Activated B cell treated with CpG ODN at 0.5 μM for 24 hours (primary cell): ENCODE data around the gene ITLN1. TPM values are rescaled to one million over a fixed set of nuclear protein-coding genes. Genes with fewer than 3 reads are reported as not detected.

ENCODE experiments used
- ATAC-seq: fragments of 200-7000 bp; cut with Tn5 transposase; one replicate; pipeline ENCODE4 v1.10.0; 2021; ENCODE audit warnings: low read depth, mild to moderate bottlenecking, moderate library complexity
- CTCF ChIA-PET: fragments of 350-600 bp; sonication (Branson Sonifier 250); formaldehyde crosslinking; loops from one replicate; lab custom pipeline; 2021; ENCODE audit warnings: antibody characterized with exemption; lab: Charles Lee
- POLR2A ChIA-PET: fragments of 350-600 bp; sonication (Branson Sonifier 250); formaldehyde crosslinking; loops from one replicate; lab custom pipeline; 2021; ENCODE audit warnings: antibody characterized with exemption; lab: Charles Lee
- DNase-seq: peaks from one replicate; pipeline ENCODE4 v3.0.0; 2022
- H3K27ac Mint-ChIP-seq: one replicate; pipeline ENCODE4 v1.8.0; 2020; ENCODE audit warnings: mixed read lengths
- H3K27me3 Mint-ChIP-seq: one replicate; pipeline ENCODE4 v1.8.0; 2021; ENCODE audit warnings: mixed read lengths
- H3K36me3 Mint-ChIP-seq: one replicate; pipeline ENCODE4 v1.8.0; 2021; ENCODE audit warnings: low read depth, mixed read lengths
- H3K4me1 Mint-ChIP-seq: one replicate; pipeline ENCODE4 v1.8.0; 2021; ENCODE audit warnings: mixed read lengths
- H3K4me3 Mint-ChIP-seq: one replicate; pipeline ENCODE4 v1.8.0; 2020; ENCODE audit warnings: mild to moderate bottlenecking, mixed read lengths
- H3K9me3 Mint-ChIP-seq: one replicate; pipeline ENCODE4 v1.8.0; 2020; ENCODE audit warnings: mixed read lengths
- intact Hi-C: fragments of 100-400 bp; cut with micrococcal nuclease; formaldehyde crosslinking; loops from one replicate; pipeline ENCODE4 v1.15.1; 2024
- total RNA-seq: library from RNA; stranded (reverse); gene quantifications from 2 replicates; pipeline ENCODE4 v1.2.3, GENCODE V29; 2022
- TF ChIP-seq, protein P1 (sequence below): fragments of 200-600 bp; IDR thresholded peaks from one replicate; pipeline ENCODE4 v1.8.0; 2022; ENCODE audit warnings: antibody characterized with exemption, mild to moderate bottlenecking

Gene ITLN1
- total RNA-seq, 1 donor from 2014 or later: not detected

- ATAC-seq (no peak), DNase-seq (no peak)
- TF ChIP-seq, protein P1, sequence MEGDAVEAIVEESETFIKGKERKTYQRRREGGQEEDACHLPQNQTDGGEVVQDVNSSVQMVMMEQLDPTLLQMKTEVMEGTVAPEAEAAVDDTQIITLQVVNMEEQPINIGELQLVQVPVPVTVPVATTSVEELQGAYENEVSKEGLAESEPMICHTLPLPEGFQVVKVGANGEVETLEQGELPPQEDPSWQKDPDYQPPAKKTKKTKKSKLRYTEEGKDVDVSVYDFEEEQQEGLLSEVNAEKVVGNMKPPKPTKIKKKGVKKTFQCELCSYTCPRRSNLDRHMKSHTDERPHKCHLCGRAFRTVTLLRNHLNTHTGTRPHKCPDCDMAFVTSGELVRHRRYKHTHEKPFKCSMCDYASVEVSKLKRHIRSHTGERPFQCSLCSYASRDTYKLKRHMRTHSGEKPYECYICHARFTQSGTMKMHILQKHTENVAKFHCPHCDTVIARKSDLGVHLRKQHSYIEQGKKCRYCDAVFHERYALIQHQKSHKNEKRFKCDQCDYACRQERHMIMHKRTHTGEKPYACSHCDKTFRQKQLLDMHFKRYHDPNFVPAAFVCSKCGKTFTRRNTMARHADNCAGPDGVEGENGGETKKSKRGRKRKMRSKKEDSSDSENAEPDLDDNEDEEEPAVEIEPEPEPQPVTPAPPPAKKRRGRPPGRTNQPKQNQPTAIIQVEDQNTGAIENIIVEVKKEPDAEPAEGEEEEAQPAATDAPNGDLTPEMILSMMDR: no peak
- H3K4me3 Mint-ChIP-seq: no peak overlapping the region
- no peaks in the 10 kb centered on the region for H3K9me3 Mint-ChIP-seq
- no peak overlapping the region for H3K27ac Mint-ChIP-seq
- ChIA-PET CTCF (interaction anchor here (0.6 to 0.9 kb wide), 2 partner anchors 14 to 43 kb away, joined by 3 read pairs; partner anchors contain the start of gene ITLN2), POLR2A (no interaction called here)
- no peaks in the 10 kb centered on the region for H3K4me1 Mint-ChIP-seq
- H3K36me3 Mint-ChIP-seq: no peaks in the 10 kb centered on the region
- intact Hi-C loops: no loop called here
- H3K27me3 Mint-ChIP-seq: peaks cover 5% of the 10 kb centered on the region
Measured at GRCh38 chr1:160911925-160912324, 26.9 kb upstream of the ITLN1 start.

DNA sequence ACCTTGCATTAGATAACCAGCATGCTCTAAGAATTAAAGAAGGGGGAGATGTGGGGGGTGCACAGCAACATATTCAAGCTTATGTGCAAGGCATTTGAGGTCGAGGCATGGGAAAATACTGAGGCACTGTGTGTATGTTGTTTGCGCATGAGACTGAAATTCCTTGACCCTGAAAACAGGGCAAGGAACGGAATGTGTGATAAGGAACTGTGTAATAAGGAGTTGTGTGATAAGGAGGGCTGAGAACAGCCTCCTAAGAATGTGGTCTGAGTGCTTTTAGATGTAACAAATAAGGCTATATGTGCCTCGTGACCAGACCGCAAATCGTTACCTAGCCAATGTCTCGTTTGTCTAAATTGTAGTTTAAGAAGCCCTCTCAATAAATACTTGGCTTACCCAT lies 26.5 kb upstream of the ITLN1 start:
- CTCF ChIA-PET: no interaction called here

DNA sequence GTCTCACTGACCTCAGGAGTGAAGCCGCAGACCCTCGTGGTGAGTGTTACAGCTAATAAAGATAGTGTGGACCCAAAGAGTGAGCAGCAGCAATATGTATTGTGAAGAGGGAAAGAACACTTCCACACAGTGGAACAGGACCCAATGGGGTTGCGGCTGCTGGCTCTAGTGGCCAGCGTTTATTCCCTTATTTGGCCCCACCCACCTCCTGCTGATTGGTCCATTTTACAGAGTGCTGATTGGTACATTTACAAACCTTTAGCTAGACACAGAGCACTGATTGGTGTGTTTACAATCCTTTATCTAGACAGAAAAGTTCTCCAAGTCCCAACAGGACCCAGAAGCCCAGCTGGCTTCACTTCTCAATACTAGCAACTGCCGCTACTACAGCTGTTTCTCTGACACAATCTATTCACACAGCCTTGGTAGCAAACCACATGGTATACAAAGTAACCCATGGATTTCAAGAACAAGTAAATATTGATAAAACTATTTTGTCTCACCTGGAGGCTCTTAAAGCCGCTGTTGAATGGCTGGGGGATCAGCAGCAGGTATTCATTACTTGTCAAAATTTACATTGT lies 25.3 kb upstream of the ITLN1 start:
- Mint-ChIP-seq H3K9me3 (no peaks in the 10 kb centered on the region), H3K4me3 (no peak overlapping the region), H3K36me3 (no peaks in the 10 kb centered on the region), H3K27me3 (peaks cover 5% of the 10 kb centered on the region), H3K27ac (no peak overlapping the region), H3K4me1 (no peaks in the 10 kb centered on the region)
- intact Hi-C loops: no loop called here
- DNase-seq (no peak), ATAC-seq (no peak)
- ChIA-PET POLR2A (no interaction called here), CTCF (no interaction called here)
- TF ChIP-seq, protein P1: no peak

More for the DNA sequence above, 26.5 kb upstream of the ITLN1 start:
- POLR2A ChIA-PET: no interaction called here
- TF ChIP-seq, protein P1: no peak
- ATAC-seq: no peak
- DNase-seq: no peak
- Mint-ChIP-seq H3K9me3 (no peaks in the 10 kb centered on the region), H3K27ac (no peak overlapping the region), H3K36me3 (no peaks in the 10 kb centered on the region), H3K4me3 (no peak overlapping the region), H3K27me3 (peaks cover 5% of the 10 kb centered on the region), H3K4me1 (no peaks in the 10 kb centered on the region)
- intact Hi-C loops: no loop called here

- Mint-ChIP-seq H3K27me3 (no peaks in the 10 kb centered on the region), H3K36me3 (no peaks in the 10 kb centered on the region), H3K27ac (no peak overlapping the region), H3K4me1 (no peaks in the 10 kb centered on the region), H3K4me3 (no peak overlapping the region), H3K9me3 (no peaks in the 10 kb centered on the region)
- TF ChIP-seq, protein P1: no peak
- ATAC-seq: no peak
- intact Hi-C loops: no loop called here
- CTCF ChIA-PET: no interaction called here
- DNase-seq: no peak
- POLR2A ChIA-PET: no interaction called here
Measured at GRCh38 chr1:160907976-160908375, 23.0 kb upstream of the ITLN1 start.

DNA sequence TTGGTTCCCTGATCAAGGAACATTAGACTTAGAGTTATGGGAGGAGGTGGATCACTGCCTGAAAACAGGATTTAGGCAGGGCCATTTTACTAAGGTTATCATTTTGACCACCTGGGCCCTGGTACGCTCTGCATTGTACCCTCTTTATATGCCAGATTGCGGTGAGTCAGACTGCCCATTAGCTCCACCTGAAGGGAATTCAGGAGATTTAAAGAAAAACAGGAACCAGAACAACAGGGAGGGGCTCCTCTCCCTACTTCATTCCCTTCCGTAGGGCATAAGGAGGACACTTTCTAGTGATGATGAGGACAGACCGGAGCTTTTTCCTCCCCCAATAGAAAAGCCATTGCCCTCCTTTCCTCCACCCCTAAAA lies 20.6 kb upstream of the ITLN1 start:
- CTCF ChIA-PET: no interaction called here
- no peaks in the 10 kb centered on the region for H3K27me3 Mint-ChIP-seq
- intact Hi-C loops: no loop called here
- TF ChIP-seq, protein P1: no peak
- DNase-seq (no peak), ATAC-seq (no peak)
- no peaks in the 10 kb centered on the region for H3K36me3 Mint-ChIP-seq
- POLR2A ChIA-PET: interaction anchor here (0.6 kb wide), 1 partner anchor 10 kb away, joined by 4 read pairs; no protein-coding TSS in a partner anchor
- no peak overlapping the region for H3K27ac Mint-ChIP-seq
- no peaks in the 10 kb centered on the region for H3K4me1 Mint-ChIP-seq
- no peaks in the 10 kb centered on the region for H3K9me3 Mint-ChIP-seq
- H3K4me3 Mint-ChIP-seq: no peak overlapping the region
